Stomach (tissue), 4 donors: Measurements from ENCODE around the gene TCF21.

Experiments
- CTCF ChIP-seq, 7 experiments: fragments of 450-650 bp in 4 of 7; fragments of 200-600 bp in 3 of 7; sonication (generic) in 3 of 7; IDR thresholded peaks; one replicate each; pipeline ENCODE4 v1.5.1; 2016 to 2019; ENCODE audit warnings: antibody characterized with exemption in 7 of 7, control low read depth in 2 of 7, mild to moderate bottlenecking in 1 of 7
- POLR2A ChIP-seq, 4 donors: fragments of 450-650 bp; IDR thresholded peaks; one replicate each; pipeline ENCODE4 v1.6.1; 2016; ENCODE audit warnings: antibody characterized with exemption in 4 of 4, control low read depth in 2 of 4, mild to moderate bottlenecking in 1 of 4, moderate library complexity in 1 of 4
- POLR2AphosphoS5 ChIP-seq, 3 donors: sonication (generic); formaldehyde crosslinking; IDR thresholded peaks; one replicate each; pipeline ENCODE4 v1.6.1; 2016; ENCODE audit warnings: antibody characterized with exemption in 3 of 3

- TF ChIP-seq POLR2AphosphoS5 (IDR thresholded peaks at IDR 0.05) = no peak
- TF ChIP-seq CTCF (IDR thresholded peaks at IDR 0.05) = no peak
- no peak for TF ChIP-seq POLR2A (IDR thresholded peaks at IDR 0.05)
Measured at GRCh38 chr6:133889557-133890403, 867 bp downstream of the TCF21 start.
